MCF 10A (cell line): Measurements from ENCODE around the gene TAP1. TPM values are rescaled to one million over a fixed set of nuclear protein-coding genes. Genes with fewer than 3 reads are reported as not detected.

ENCODE experiments used
- BruUV-seq: library from RNA; stranded (reverse); fragments of 400-500 nt; replicated peaks from 2 replicates; lab custom pipeline; 2021; lab: Mats Ljungman, UMichigan
- CTCF ChIA-PET: fragments of 300-600 bp; sonication (Branson Sonifier 250); formaldehyde crosslinking; extraction: SDS; loops from one replicate; lab custom pipeline; 2021; ENCODE audit warnings: antibody characterized with exemption, inconsistent platforms; lab: Yijun Ruan, JAX
- POLR2A ChIA-PET: fragments of 300-600, 350-650 bp; sonication (Branson Sonifier 250); formaldehyde crosslinking; extraction: SDS; loops from one replicate; lab custom pipeline; 2020; ENCODE audit warnings: antibody characterized with exemption, inconsistent platforms; lab: Yijun Ruan, JAX
- DNase-seq: peaks from one replicate; pipeline ENCODE4 v3.0.0-alpha.2; 2018; ENCODE audit not compliant: unreplicated experiment
- H3K27ac Mint-ChIP-seq: one replicate; pipeline ENCODE4 v1.8.0; 2022; ENCODE audit warnings: mild to moderate bottlenecking, low read depth, mixed read lengths; ENCODE audit not compliant: unreplicated experiment
- H3K27me3 Mint-ChIP-seq: one replicate; pipeline ENCODE4 v1.8.0; 2022; ENCODE audit warnings: mixed read lengths; ENCODE audit not compliant: insufficient read depth, unreplicated experiment
- H3K36me3 Mint-ChIP-seq: one replicate; pipeline ENCODE4 v1.8.0; 2022; ENCODE audit warnings: mild to moderate bottlenecking, moderate library complexity, mixed read lengths; ENCODE audit not compliant: insufficient read depth, unreplicated experiment
- H3K4me1 Mint-ChIP-seq: one replicate; pipeline ENCODE4 v1.8.0; 2022; ENCODE audit warnings: mixed read lengths; ENCODE audit not compliant: insufficient read depth, unreplicated experiment
- H3K4me3 Mint-ChIP-seq: one replicate; pipeline ENCODE4 v1.8.0; 2022; ENCODE audit warnings: mild to moderate bottlenecking, moderate library complexity, mixed read lengths; ENCODE audit not compliant: unreplicated experiment
- H3K9me3 Mint-ChIP-seq: one replicate; pipeline ENCODE4 v1.8.0; 2022; ENCODE audit warnings: mixed read lengths; ENCODE audit not compliant: unreplicated experiment
- CTCF ChIP-seq: fragments of 200-600 bp; IDR thresholded peaks from one replicate; pipeline ENCODE4 v1.8.0; 2022; ENCODE audit warnings: antibody characterized with exemption, mild to moderate bottlenecking; ENCODE audit not compliant: unreplicated experiment
- intact Hi-C: fragments of 100-400 bp; cut with micrococcal nuclease; formaldehyde crosslinking; loops from 2 replicates; pipeline ENCODE4 v1.14.1; 2022
- total RNA-seq: library from RNA; stranded (reverse); gene quantifications from 2 replicates; pipeline ENCODE4 v1.2.3, GENCODE V29; 2022

TAP1 gene
- total RNA-seq, 1 experiment from 2014 or later, result 32.3 TPM

DNA sequence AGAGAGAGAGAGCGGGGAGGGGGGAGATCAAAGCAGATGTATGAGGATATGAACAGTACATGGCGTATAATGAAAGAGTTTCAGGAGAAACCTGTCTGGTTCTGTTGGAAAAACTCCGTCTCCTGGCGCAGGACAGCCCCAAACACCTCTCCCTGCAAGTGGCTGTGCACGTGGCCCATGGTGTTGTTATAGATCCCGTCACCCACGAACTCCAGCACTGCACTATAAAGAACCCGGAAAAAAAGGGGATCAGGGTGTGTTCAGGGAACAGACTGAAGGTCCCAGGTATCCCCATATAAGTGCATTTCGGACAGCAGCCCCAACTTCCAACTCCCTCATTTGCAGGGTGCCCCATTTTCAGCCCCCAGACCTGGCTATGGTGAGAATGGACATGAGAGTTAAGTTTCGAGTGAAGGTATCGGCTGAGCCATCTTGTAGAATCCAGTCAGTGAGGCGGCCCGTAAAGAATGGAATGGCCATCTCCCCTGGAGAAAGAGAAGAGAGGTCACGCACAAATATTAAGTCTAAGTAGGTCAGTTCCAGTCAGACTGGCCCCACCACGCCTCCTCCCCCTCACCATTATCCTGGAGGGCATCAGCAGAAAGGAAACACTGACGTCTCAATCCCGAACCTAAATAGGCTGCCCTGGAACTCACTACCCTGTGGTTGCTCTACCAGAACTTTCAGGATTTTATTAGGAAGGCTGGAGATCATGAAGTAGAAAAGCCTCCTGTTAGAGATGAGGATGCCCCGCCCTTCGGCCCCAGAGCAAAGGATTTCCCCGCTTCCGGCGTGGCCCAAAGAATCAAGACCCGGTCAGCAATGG, 1.3 kb downstream of the TAP1 start:
- Mint-ChIP-seq H3K27me3 (no peaks in the 10 kb centered on the region), H3K27ac (peak overlapping the region; percentile 94)

DNA sequence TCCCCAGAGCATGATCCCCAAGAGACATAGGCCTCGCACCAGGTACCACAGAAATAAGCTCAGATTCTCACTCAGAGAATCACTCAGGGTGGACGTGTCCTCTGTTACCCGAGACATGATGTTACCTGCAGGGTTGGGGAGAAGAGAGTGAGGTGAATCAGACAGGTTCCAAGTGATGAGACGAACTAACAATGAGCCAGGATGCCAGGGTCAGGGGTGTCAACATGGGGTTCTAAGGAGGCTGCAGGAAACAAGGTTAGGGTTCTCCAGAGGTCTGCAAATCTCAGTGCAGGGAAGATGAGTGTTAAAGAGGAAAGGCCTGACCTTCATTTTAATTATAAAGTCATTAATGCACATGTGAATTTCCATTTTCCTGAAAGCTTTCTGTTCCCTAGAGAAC, 2.5 kb downstream of the TAP1 start:
- ChIA-PET CTCF (interaction anchor here (0.7 to 3.1 kb wide), 5 partner anchors 11 to 437 kb away, joined by 3 to 20 read pairs (median 4); partner anchors contain the start of gene TAP2), POLR2A (interaction anchor here (0.7 to 1.4 kb wide), 4 partner anchors 10 to 121 kb away, joined by 3 to 6 read pairs (median 4); partner anchors contain the start of gene TAP2)
- no peak overlapping the region for H3K4me3 Mint-ChIP-seq
- no TSS peak for BruUV-seq
- H3K36me3 Mint-ChIP-seq, result peaks cover 41% of the 10 kb centered on the region
- H3K27me3 Mint-ChIP-seq, result no peaks in the 10 kb centered on the region
- H3K27ac Mint-ChIP-seq, result no peak overlapping the region
- DNase-seq, result no peak
- H3K4me1 Mint-ChIP-seq, result peaks cover 21% of the 10 kb centered on the region
- intact Hi-C loops, result no loop called here
- H3K9me3 Mint-ChIP-seq, result no peaks in the 10 kb centered on the region
- no peak for TF ChIP-seq CTCF

More for the DNA sequence above, 1.3 kb downstream of the TAP1 start:
- H3K4me3 Mint-ChIP-seq, result peak overlapping the region; percentile 99
- H3K9me3 Mint-ChIP-seq, result no peaks in the 10 kb centered on the region
- intact Hi-C loops, result no loop called here
- H3K36me3 Mint-ChIP-seq, result peaks cover 29% of the 10 kb centered on the region
- DNase-seq, result peak; percentile 15
- POLR2A ChIA-PET, result interaction anchor here (1.0 to 5.6 kb wide), 12 partner anchors 9 to 1187 kb away, joined by 3 to 111 read pairs (median 6); partner anchors contain the start of genes GPANK1, PSMB8, RPS18 and TAP2
- no TSS peak for BruUV-seq
- peaks cover 21% of the 10 kb centered on the region for H3K4me1 Mint-ChIP-seq
- CTCF ChIA-PET, result interaction anchor here (1.3 to 4.0 kb wide), 3 partner anchors 7 to 16 kb away, joined by 5 to 35 read pairs (median 18); partner anchors contain the start of gene PSMB8
- no peak for TF ChIP-seq CTCF

DNA sequence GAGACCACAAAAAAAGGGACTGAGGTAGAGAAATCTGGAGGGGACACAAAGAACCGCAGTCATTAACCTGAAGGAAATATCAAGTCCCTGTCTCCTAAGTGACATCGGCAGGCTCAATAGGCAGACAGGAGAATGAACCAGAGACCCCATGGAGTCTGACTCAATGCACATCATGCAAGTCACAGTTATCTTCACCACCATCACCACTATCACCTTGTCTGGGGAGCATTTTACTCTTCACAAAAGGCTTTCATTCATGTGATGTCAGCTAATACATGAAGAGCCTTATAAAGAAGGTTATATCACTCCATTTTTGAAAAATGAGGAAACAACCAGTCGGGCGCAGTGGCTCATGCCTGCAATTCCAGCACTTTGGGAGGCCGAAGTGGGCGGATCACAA, 4.4 kb downstream of the TAP1 start:
- H3K36me3 Mint-ChIP-seq, result peaks cover 48% of the 10 kb centered on the region
- no peak for TF ChIP-seq CTCF
- H3K9me3 Mint-ChIP-seq, result no peaks in the 10 kb centered on the region
- BruUV-seq, result no TSS peak
- DNase-seq, result no peak
- intact Hi-C loops, result no loop called here
- no peak overlapping the region for H3K4me3 Mint-ChIP-seq
- CTCF ChIA-PET, result interaction anchor here (0.6 to 3.1 kb wide), 4 partner anchors 13 to 137 kb away, joined by 3 to 9 read pairs (median 4); no protein-coding TSS in a partner anchor
- no peak overlapping the region for H3K27ac Mint-ChIP-seq
- no peaks in the 10 kb centered on the region for H3K27me3 Mint-ChIP-seq
- peaks cover 25% of the 10 kb centered on the region for H3K4me1 Mint-ChIP-seq
- POLR2A ChIA-PET, result interaction anchor here (0.9 kb wide), 1 partner anchor 10 kb away, joined by 3 read pairs; no protein-coding TSS in a partner anchor

DNA sequence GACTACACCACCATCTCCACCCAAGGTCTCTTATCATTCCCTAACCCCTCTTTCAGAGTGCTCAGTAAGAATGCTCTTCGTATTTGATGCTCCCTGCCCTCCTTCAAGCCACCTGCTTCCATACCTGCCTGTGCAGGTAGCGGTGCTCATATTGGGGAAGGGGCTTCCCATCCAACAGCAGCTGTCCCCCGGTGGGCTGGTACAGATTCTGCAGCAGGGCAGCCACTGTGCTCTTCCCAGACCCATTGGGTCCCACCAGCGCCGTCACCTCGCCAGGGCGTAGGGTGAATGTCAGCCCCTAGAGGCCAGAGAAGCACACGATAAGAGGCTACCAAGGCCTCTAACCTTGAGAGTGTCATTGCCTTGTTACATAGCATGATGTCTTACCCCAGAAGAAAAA, 5.7 kb downstream of the TAP1 start:
- DNase-seq, result no peak
- no peak overlapping the region for H3K4me3 Mint-ChIP-seq
- H3K4me1 Mint-ChIP-seq, result peaks cover 34% of the 10 kb centered on the region
- H3K9me3 Mint-ChIP-seq, result no peaks in the 10 kb centered on the region
- H3K27ac Mint-ChIP-seq, result no peak overlapping the region
- no peak for TF ChIP-seq CTCF
- intact Hi-C loops, result no loop called here
- ChIA-PET CTCF (interaction anchor here (1.7 kb wide), 1 partner anchor 10 kb away, joined by 6 read pairs; the partner anchor contains the start of gene TAP2), POLR2A (no interaction called here)
- no peaks in the 10 kb centered on the region for H3K27me3 Mint-ChIP-seq
- peaks cover 48% of the 10 kb centered on the region for H3K36me3 Mint-ChIP-seq
- BruUV-seq, result no TSS peak
